AML-193 (cell line): Measurements from ENCODE around the gene TFR2.

ENCODE experiments used
- DNase-seq, 2 experiments: peaks; one replicate each; lab custom pipeline; 2025; lab: John Stamatoyannopoulos, UW

The TFR2 gene

DNA sequence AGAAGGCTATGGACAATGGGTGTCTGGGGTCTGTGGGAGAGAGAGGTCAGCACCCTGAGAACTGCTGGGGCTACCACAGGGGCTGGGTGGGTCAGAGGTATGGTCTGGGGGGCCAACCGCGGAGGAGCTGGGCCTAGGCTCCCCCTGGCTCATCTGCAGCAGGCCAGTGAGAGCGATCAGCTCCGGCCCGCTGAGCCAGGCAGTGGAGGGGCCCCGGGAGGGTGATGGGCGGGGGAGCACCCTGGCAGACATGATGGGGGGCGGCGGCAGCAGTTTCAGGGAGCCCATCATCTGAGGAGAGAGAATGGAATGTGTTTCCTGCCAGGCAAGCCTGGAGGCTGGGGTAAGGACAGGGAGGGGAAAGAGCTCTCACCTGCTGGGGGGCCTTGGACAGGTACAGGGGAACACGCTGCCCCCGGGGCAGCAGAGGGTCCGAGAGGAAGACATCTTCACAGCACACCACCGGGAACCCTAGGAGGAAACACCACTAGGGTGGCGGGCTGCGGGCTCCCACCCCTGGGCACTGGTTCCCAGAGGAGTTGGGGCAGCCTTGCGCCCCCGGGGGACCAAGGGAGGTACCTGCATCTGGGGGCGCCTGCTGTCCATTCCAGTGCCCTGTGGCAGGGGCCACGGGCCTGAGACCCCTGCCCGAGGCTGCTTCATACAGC lies 68.9 kb downstream of the TFR2 start:
- DNase-seq: no peak

DNA sequence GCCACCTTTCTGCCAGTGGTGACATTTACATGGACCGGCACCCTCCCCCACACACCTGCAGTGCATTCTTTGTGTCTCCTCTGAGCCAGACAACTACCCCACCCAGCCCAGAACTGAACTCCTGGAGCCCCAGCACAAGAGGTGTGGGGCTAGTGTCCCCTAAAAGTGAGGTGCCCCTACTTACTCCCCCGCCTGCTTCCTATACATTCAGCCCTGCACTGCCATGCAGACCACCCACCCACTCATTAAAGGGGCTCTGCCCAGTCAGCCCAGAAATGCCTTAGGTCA lies 69.6 kb downstream of the TFR2 start:
- no peak for DNase-seq

DNA sequence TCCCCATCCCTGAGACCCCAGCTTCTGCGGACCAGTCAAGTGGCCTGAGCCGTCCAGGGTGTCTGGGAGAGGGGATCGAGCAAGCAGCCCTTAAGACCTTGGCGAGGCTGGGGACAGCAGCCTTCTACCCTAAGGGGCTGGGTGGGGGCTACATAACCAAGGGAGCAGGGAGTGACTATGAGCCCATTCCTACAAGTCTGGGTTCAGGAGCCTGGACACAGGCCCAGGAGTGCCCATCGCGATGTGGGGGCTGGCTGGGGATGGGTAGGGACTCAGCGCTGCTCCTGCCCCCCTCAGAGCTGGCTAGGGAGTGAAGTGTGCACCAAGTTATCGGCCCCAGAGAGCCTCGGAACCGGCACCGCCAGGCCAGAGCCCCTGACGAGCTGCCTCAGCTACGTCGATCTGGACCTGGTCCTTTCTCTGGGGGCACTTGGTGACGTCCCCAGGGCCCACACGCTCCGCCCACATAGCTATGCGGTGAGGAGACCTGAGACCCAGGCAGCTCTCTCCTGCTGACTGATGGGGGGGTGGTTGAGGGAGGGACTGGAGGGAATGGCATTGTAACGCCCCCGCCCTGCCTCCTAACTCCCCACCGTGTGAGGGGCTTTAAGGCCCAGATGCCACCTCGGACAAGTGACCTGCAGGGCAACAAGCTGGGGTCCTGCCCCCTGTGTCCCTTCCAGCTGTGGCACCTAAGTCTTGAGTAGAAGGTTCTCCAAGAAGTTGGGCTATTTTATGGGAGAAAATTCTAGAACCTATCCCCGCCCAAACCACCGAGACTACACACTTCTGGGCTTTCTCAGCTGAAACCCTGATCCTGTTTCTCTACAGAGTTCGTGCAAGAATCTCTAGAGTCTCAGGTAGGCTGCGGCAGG lies 70.2 kb downstream of the TFR2 start:
- DNase-seq: no peak
